H1 (cell line): Measurements from ENCODE around the gene FOXP2. TPM values are rescaled to one million over a fixed set of nuclear protein-coding genes. Genes with fewer than 3 reads are reported as not detected.

Experiments used
- CHD7 ChIP-seq: fragments of 300-600 bp; sonication (generic); IDR thresholded peaks from 2 replicates; pipeline ENCODE4 v1.7.1; 2012; ENCODE audit warnings: low read length, moderate library complexity, mild to moderate bottlenecking, inconsistent platforms; ENCODE audit not compliant: insufficient replicate concordance
- polyA plus RNA-seq, 7 experiments: library from polyadenylated mRNA; depleted of rRNA in 3 of 7; stranded (reverse) in 5 of 7; unstranded in 2 of 7; fragments of >200 nt in 5 of 7; fragments of 200-250 nt in 2 of 7; gene quantifications; 1 replicate in 5 of 7; 2 replicates in 1 of 7; 4 replicates in 1 of 7; pipeline versions ENCODE4 v1.2.1 to v1.2.3, GENCODE V29; 2011 to 2013; ENCODE audit warnings: missing spikeins in 2 of 7, mixed read lengths in 2 of 7
- total RNA-seq: library from RNA; stranded (reverse); fragmentation: NEBNext Ultra II Directional; extraction: Animal tissue kit (Norgen Biotek cat#: 25700); gene quantifications from 2 replicates; pipeline ENCODE4 v1.2.1, GENCODE V29; 2021

FOXP2 gene
- total and polyA plus RNA-seq, 2 of the 8 experiments (the other 6 are each of a cell fraction or from before 2014, with no cell fraction given): 0.09 to 0.43 TPM

- no peak for TF ChIP-seq CHD7
Observed at GRCh38 chr7:114718861-114719260, 304.2 kb downstream of the FOXP2 start (continued).
